AG09309 (cell line): ENCODE results near the gene KCNH1.

Experiments used
- DNase-seq: peaks from one replicate; pipeline ENCODE4 v3.0.0-alpha.2; 2010; ENCODE audit warnings: low read depth
- H3K4me3 ChIP-seq: 2 replicates; pipeline ENCODE4 v1.5.1; 2011; ENCODE audit warnings: mild to moderate bottlenecking, low read depth, low read length, moderate library complexity; ENCODE audit not compliant: control insufficient read depth
- TF ChIP-seq, protein P1 (sequence below): IDR thresholded peaks from 2 replicates; pipeline ENCODE4 v1.5.1; 2011; ENCODE audit warnings: mild to moderate bottlenecking, low read depth, low read length, inconsistent platforms; ENCODE audit not compliant: insufficient read depth, control insufficient read depth; ENCODE audit errors: missing control alignments

Gene KCNH1

DNA sequence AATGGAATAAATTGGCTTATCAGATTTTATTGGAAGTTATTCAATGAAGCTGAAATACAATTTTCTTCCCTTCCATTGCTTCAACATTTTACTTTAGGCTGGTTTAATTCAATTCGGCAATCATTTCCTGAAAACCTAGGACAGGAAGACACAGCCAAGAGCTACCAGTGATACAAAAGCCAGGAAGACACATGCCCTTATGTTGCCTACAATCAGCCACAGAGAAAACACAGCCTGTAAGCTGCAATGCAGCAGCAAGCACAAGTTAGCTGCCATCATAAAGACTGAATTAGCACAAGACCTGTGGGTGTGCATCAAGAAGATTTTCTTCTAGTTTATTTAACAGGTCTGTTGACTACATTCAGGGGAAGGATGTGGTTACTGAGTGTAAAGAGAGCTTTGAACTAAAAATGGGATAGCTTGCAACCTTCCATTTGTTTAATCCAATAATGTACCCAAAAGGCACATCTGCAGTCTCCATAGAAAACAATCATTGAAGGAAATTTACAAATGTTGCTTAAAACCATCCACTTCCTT, 193.8 kb downstream of the KCNH1 start:
- no peak overlapping the region for H3K4me3 ChIP-seq
- DNase-seq, result no peak
- TF ChIP-seq, protein P1, sequence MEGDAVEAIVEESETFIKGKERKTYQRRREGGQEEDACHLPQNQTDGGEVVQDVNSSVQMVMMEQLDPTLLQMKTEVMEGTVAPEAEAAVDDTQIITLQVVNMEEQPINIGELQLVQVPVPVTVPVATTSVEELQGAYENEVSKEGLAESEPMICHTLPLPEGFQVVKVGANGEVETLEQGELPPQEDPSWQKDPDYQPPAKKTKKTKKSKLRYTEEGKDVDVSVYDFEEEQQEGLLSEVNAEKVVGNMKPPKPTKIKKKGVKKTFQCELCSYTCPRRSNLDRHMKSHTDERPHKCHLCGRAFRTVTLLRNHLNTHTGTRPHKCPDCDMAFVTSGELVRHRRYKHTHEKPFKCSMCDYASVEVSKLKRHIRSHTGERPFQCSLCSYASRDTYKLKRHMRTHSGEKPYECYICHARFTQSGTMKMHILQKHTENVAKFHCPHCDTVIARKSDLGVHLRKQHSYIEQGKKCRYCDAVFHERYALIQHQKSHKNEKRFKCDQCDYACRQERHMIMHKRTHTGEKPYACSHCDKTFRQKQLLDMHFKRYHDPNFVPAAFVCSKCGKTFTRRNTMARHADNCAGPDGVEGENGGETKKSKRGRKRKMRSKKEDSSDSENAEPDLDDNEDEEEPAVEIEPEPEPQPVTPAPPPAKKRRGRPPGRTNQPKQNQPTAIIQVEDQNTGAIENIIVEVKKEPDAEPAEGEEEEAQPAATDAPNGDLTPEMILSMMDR, result no peak

DNA sequence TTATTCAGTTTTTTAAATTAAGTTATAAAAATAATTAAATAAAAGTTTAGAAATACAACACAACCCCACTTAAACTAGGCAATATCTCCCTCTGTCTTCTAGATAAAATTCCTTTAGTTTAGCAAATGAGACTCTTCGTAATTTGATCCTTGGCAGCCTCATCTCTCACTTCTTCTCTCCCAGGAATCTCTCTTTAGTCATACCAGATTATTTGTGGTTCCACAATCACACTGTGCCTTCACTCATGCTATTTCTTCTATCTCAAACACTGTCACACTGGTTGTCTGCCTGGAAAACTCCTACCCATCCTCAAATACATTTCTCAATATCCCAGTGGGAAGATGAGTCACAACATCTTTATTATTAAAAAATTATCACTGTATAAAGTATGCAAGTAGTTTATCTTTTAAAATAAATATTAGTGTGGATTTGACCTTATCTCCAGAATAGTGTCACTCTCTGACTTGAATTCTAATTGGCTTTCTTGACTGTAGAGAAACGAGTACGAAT, 195.5 kb downstream of the KCNH1 start:
- TF ChIP-seq, protein P1, result no peak
- DNase-seq, result no peak
- H3K4me3 ChIP-seq, result no peak overlapping the region

DNA sequence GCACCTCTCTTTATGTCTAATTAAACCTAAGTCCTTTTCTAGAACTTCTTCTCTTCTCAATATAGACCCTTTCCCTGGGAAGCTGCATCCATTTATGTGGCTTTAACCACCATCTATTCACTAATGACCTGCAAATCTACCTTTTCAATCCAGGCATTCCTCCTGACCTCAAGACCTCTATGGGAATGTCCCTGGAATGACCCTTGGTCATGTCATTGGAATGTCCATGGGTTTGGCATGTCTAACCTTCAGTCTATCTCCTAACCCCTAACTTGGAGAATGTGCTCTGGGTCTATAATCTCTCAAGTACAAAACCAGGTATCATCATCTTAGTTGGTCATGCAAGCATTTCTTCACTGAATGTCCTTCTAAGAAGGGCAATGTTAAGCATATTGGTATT, 196.1 kb downstream of the KCNH1 start:
- no peak for DNase-seq

DNA sequence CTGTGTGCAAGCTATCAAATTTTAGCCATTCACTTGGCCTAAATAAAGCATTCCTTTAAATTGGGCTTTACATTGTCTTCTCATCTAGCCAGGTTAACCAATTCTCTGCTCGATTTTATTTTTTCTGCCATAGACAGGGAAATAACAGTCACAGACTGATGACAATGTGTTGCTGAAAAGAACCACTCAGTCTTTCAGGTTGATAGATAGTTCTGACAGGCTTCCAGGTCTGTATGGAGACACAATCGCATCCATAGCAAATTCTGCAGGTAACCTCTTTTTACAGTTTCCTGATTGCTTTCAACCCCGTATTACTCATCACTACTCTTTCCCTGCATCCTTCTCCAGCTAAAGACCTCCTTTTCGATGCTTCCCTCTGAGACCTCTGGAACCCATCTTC, 198.0 kb downstream of the KCNH1 start:
- no peak overlapping the region for H3K4me3 ChIP-seq
- no peak for DNase-seq
- TF ChIP-seq, protein P1, result no peak

More for the DNA sequence above, 196.1 kb downstream of the KCNH1 start:
- TF ChIP-seq, protein P1, result no peak
- no peak overlapping the region for H3K4me3 ChIP-seq

DNA sequence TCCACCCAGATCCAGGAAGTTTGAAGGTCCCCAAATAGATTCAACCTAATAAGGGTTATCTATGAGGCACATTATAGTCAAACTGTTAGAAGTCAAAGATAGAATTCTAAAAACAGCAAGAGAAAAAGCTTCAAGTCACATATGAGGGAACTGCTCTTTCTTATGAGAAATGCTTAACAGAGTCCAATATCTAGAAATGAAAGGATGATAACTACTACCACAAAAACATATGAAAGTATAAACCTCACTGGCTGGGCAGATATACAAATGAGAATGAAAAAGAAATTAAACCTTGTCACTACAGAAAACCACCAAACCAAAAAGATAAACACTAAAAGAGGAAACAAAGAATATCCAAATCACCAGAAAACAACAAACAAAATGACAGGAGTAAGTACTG, 201.8 kb downstream of the KCNH1 start:
- TF ChIP-seq, protein P1, result no peak
- DNase-seq, result no peak

DNA sequence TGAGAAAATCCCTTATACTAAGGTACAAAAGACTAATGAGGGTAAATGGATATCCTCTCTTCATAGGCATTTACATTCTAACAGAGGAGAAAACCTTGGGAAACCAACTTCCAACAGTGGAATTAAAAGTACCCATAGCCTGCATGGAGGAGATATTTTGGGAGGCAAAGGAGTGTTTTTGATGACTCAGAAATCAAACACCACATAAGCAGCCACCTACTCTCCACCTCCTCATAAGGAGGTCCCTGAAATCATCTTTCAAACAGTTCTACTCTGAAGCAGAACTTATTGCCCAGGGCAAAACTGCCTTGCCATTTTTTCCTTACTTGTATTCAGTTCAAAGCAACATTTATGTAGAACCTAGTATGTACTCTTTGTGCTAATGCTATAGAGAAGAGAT, 211.3 kb downstream of the KCNH1 start:
- no peak for DNase-seq
- TF ChIP-seq, protein P1, result no peak

More for the DNA sequence above, 201.8 kb downstream of the KCNH1 start:
- no peak overlapping the region for H3K4me3 ChIP-seq

More for the DNA sequence above, 211.3 kb downstream of the KCNH1 start:
- no peak overlapping the region for H3K4me3 ChIP-seq
